GM12891 (cell line): ENCODE measurements around the gene ZC2HC1B.
"Not testable (repeated sequence)": the region's sequence is repeated elsewhere in the genome, so short reads cannot be mapped to it uniquely, and the experiment has no call there.

Source experiments
- DNase-seq: peaks from one replicate; pipeline ENCODE4 v3.0.0; 2011; ENCODE audit warnings: low spot score; ENCODE audit not compliant: insufficient read length
- FAIRE-seq: peaks from 2 replicates; lab custom pipeline; 2011; peaks lifted over from hg19 to GRCh38; lab: Jason Lieb, UNC
- PAX5 ChIP-seq: IDR thresholded peaks from 2 replicates; pipeline ENCODE4 v1.6.1; 2011; ENCODE audit warnings: low read length, moderate library complexity, mild to moderate bottlenecking; ENCODE audit not compliant: insufficient read depth, severe bottlenecking
- POLR2A ChIP-seq: IDR thresholded peaks from 2 replicates; pipeline ENCODE4 v1.6.1; 2011; ENCODE audit warnings: low read depth, low read length, control low read depth
- POLR2AphosphoS5 ChIP-seq: IDR thresholded peaks from 2 replicates; pipeline ENCODE4 v1.6.1; 2011; ENCODE audit warnings: low read depth, low read length, control low read depth
- POU2F2 ChIP-seq: IDR thresholded peaks from 2 replicates; pipeline ENCODE4 v1.6.1; 2011; ENCODE audit warnings: low read depth, mild to moderate bottlenecking, control low read depth, low read length, moderate library complexity
- SPI1 ChIP-seq: IDR thresholded peaks from 2 replicates; pipeline ENCODE4 v1.6.1; 2011; ENCODE audit warnings: low read depth, low read length, control low read depth
- TAF1 ChIP-seq: IDR thresholded peaks from 2 replicates; pipeline ENCODE4 v1.6.1; 2011; ENCODE audit warnings: low read depth, low read length, control low read depth

The ZC2HC1B gene

DNA sequence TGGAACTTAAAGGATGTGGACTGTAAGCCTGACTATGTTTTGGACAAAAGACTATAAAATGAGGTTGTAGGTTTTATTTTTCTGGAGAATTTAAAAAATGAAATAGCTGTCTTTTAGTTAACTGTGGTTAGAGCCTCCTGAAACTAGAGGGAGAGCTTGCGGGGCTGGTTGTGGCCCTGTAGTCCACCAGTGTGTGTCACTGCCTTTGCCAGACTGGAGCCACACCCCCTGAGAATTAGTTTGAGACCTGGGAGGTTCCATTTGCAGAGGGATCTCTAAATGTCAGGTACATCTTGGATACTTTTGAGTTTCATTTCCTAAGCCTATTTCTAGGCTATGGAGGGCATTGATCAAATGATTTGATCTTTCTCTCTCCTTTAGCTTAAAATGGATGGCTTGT, 20.8 kb downstream of the ZC2HC1B start:
- no peak for DNase-seq
- no peak for FAIRE-seq
- TF ChIP-seq PAX5 (no peak), SPI1 (no peak), POLR2AphosphoS5 (no peak), POU2F2 (no peak), POLR2A (no peak), TAF1 (no peak)

DNA sequence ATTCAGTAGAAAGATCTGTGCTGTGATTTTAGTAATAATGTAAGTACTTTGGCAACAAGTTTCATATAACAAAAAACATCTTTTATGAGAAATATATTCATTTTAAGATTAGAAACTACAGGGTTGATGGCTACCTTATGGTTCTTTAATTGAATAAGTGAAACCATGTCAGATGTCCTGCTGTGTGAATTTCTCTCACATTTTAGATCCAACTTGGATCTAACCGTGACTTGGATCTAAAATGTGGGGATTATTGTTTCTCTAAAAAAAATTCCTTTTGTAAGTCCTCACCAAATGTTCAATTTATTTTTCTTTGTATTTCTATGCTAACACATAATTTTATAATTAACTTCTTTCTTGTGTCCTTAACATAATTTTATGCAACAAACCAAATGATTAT, 30.4 kb downstream of the ZC2HC1B start:
- TF ChIP-seq TAF1 (no peak), SPI1 (no peak), PAX5 (no peak), POLR2AphosphoS5 (no peak), POLR2A (no peak), POU2F2 (no peak)
- no peak for FAIRE-seq
- DNase-seq = no peak

DNA sequence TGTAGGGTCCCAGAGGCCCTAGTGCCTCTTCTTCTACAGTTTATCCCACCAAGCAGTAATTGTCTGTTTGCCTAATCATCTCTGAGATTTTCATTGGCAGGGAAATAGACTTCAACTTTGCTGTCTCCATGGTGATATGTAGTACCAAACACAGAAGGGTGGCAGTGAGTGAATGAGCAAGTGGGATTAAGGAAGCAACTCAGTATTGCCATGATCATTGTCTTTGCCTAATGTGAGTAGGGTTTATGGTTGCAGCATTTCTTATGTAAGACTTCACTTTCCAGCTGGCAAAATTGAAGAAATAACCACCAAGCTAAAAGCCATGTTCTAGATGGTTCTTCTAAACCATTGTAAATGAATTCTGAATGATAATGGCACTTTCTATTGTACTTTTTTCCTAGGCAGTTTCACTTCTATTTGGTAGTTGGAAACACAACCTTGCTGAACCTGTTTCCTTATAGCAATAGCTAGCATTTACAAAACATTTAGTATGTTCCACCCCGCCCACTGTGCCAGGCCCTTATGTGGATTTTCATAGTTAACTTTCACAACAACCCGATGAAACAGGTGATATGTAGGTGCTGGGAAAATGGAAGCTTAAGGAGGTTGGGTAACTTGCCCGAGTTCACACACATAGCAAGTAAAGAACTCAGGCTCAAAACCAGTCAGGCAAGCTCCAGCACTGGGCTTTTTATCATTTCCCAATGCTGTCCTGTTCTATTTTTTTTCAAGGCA, 32.0 kb downstream of the ZC2HC1B start:
- DNase-seq (no peak), FAIRE-seq (no peak)
- TF ChIP-seq PAX5 (no peak), POLR2AphosphoS5 (no peak), TAF1 (no peak), POLR2A (no peak), SPI1 (no peak), POU2F2 (no peak)

DNA sequence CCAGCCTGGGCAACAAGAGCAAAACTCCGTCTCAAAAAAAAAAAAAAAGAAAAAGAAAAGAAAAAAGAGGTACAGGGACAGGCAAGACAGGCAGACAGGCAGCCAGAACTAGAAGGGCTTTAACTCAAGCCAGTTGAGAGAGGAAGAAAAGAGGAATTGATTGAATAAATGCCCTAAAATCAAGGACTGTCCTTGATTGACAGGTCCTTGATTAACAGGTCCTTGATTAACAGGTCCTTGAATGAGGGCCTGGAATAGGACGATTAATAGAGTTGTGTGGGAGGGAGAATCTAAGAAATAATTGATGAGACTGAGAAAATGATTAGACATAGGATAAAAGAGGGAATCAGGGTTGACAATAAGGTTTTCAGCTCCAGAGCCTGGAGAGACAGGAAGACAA, 36.1 kb downstream of the ZC2HC1B start:
- FAIRE-seq = no peak
- no peak for TF ChIP-seq POLR2AphosphoS5
- TF ChIP-seq POLR2A = no peak
- TF ChIP-seq PAX5 = no peak
- TF ChIP-seq SPI1 = no peak
- no peak for TF ChIP-seq TAF1
- no peak for TF ChIP-seq POU2F2
- DNase-seq = no peak

DNA sequence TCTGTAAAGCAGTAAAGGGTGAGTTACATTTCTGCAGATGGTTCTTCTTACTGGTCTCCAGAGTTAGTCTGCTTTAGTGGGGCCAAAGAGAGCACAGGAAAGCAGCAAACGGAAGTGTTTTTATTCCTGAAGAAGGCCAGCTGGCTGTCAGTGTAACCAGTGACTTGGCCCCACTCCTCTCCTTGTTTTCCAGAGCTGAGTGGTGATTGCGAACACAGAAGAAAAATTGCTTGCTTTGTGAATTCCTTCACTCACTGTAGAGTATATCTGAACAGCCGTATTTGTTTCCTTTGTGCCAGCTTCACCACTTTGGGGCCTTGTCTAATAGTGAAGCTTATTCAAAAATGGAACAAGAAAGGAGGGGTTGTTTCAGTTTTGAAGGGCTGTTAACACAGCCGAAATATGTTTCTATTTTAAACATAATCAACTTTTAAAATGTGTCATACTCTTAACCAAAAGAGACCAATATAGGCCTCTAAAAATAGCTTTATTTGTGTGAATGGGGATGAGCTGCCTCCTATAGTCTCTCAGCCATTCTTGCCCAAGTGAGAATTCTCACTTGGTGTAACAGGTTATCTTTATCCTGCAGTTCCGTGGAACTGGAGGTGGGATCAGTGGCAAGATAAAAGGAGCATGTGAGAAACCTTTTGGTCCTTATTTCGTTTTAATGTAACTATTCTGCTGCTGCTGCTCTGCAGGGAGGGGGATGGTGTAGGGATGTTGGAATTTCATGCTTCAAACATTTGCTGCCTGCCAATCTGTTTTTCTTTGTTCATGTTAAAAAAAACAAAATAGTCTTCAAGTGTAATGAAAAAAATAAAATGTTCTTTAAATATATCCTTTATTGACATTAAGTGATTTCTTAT, 37.8 kb downstream of the ZC2HC1B start:
- DNase-seq = peak; percentile 8
- peak; percentile 77 for FAIRE-seq

DNA sequence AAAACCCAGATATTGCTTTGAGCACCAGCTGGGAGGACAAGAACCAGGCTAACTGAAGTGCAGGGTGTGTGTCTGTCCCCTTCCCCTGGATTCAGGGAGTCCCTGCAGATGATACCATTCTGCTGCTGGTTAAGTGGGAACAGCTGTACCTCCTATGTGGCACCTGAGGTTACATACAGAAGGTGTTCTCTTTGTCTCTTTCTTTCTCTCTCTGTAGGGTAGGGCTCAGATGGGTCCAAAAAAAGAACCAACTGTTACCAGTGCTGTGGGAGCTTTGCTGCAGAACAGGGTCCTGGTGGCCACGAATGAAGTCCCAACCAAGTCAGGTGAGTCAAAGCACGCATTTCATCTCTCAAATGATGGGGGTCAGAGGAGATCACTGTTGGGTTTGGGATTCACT, 38.6 kb downstream of the ZC2HC1B start:
- TF ChIP-seq POLR2A (no peak), PAX5 (no peak), TAF1 (no peak), POU2F2 (no peak), SPI1 (no peak), POLR2AphosphoS5 (no peak)
- FAIRE-seq = peak; percentile 57
- DNase-seq = no peak

More for the DNA sequence above, 37.8 kb downstream of the ZC2HC1B start:
- TF ChIP-seq POU2F2 (no peak), SPI1 (no peak), POLR2A (no peak), POLR2AphosphoS5 (no peak), TAF1 (no peak), PAX5 (no peak)

- no peak for FAIRE-seq
- TF ChIP-seq SPI1 = no peak
- DNase-seq = no peak
Observed at GRCh38 chr6:143911028-143911427, 46.8 kb downstream of the ZC2HC1B start.

GRCh38 chr6:143912671-143913070, 48.4 kb downstream of the ZC2HC1B start:
- TF ChIP-seq PAX5 (no peak), POLR2A (no peak), POU2F2 (no peak), SPI1 (no peak), TAF1 (no peak), POLR2AphosphoS5 (no peak)
- FAIRE-seq (no peak), DNase-seq (no peak)

GRCh38 chr6:143917026-143917425, 52.8 kb downstream of the ZC2HC1B start:
- not testable (repeated sequence) for FAIRE-seq

GRCh38 chr6:143928853-143929252, 64.6 kb downstream of the ZC2HC1B start:
- DNase-seq (no peak), FAIRE-seq (no peak)
- TF ChIP-seq PAX5 (no peak), TAF1 (no peak), POLR2AphosphoS5 (no peak), POU2F2 (no peak), POLR2A (no peak), SPI1 (0 out of 2 replicates have a peak, but pooled peaks have one; percentile 20)

More at GRCh38 chr6:143917026-143917425, 52.8 kb downstream of the ZC2HC1B start:
- not testable (repeated sequence) for DNase-seq
